Cardiac fibroblast (primary cell): ENCODE results near the gene FAM9A.

Experiments
- DNase-seq, 2 donors: peaks; one replicate each; pipeline versions ENCODE4 v3.0.0 to v3.0.0-alpha.2; 2010; ENCODE audit warnings: low read depth in 2 of 2
- H3K4me3 ChIP-seq, 2 donors: replicated peaks in 1 of 2; 1 replicate in 1 of 2; 2 replicates in 1 of 2; pipeline ENCODE4 v1.5.1; 2011; ENCODE audit warnings: low read depth in 2 of 2, low read length in 2 of 2, mild to moderate bottlenecking in 2 of 2, moderate library complexity in 1 of 2
- TF ChIP-seq, protein P1 (sequence below): IDR thresholded peaks from one replicate; pipeline ENCODE4 v1.5.1; 2011; ENCODE audit warnings: low read depth, mild to moderate bottlenecking, low read length, inconsistent platforms

FAM9A gene

DNA sequence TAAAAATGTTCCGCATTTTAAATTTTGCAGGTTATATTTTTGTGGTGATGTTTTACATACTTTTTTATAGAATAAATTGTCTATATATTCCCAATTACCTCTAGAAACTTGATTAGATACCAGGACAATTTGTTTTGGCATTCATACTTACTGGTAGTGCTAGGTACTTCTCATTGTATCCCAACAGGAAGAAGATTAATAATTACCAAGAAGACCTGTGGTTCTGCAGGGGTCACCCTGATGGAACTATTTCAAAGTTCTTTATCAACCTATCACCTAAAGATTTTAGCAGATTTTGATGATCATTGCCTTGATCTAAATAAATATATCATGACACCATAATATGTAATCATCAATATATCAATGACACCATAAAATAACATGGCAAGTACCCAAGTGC lies 22.5 kb upstream of the FAM9A start:
- no peak overlapping the region for H3K4me3 ChIP-seq

DNA sequence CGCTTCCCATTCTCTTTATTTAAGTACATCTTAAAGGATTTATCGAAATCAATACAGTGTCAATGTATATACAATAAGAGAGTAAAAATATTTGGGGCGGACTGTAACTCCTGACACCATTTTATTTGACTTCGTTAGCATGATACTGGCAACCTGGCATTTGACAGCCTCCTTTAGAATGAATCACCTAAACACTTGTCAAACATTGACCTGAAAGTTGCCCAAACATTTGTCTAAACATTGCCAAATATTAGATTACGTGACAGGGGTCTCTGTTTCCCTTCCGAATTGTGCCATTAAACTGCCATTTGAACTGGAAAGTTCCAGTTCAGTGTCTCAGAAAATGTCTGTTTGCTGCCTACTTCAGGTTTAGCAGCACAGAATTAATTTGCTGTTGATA lies 20.8 kb upstream of the FAM9A start:
- TF ChIP-seq, protein P1, sequence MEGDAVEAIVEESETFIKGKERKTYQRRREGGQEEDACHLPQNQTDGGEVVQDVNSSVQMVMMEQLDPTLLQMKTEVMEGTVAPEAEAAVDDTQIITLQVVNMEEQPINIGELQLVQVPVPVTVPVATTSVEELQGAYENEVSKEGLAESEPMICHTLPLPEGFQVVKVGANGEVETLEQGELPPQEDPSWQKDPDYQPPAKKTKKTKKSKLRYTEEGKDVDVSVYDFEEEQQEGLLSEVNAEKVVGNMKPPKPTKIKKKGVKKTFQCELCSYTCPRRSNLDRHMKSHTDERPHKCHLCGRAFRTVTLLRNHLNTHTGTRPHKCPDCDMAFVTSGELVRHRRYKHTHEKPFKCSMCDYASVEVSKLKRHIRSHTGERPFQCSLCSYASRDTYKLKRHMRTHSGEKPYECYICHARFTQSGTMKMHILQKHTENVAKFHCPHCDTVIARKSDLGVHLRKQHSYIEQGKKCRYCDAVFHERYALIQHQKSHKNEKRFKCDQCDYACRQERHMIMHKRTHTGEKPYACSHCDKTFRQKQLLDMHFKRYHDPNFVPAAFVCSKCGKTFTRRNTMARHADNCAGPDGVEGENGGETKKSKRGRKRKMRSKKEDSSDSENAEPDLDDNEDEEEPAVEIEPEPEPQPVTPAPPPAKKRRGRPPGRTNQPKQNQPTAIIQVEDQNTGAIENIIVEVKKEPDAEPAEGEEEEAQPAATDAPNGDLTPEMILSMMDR, result no peak
- DNase-seq, result no peak
- H3K4me3 ChIP-seq, result no peak overlapping the region

More for the DNA sequence above, 22.5 kb upstream of the FAM9A start:
- no peak for DNase-seq
- TF ChIP-seq, protein P1, result no peak

DNA sequence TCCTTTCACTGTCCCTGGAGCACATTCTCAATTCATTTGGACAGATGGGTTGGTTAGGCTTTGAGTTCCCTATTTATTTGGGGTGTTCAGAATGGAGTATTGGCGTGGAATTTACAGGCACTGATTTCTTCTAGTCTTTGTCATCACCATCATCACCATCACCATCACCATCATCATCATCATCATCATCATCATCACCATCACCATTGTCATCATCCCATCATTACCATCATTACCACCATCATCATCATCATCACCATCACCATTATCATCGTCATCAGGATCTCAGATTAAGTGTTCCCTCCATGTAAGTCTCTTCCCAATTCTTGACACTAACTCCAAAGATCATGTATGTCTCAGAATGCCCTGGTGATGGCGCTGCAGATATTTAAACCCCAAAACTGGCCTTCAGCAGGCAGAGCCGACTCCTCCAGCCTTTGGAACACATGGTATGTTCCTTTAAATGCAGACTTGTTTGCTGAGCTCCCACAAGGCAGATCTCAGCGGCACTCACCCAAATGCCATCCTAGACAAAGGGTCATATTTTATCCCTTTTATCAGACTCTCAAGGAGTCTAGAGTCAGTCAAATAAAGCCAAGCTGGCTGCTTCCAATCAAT lies 19.8 kb upstream of the FAM9A start:
- H3K4me3 ChIP-seq, result no peak overlapping the region
- DNase-seq, result peak in 1 of 2 donors; percentile 36
- TF ChIP-seq, protein P1, result no peak

DNA sequence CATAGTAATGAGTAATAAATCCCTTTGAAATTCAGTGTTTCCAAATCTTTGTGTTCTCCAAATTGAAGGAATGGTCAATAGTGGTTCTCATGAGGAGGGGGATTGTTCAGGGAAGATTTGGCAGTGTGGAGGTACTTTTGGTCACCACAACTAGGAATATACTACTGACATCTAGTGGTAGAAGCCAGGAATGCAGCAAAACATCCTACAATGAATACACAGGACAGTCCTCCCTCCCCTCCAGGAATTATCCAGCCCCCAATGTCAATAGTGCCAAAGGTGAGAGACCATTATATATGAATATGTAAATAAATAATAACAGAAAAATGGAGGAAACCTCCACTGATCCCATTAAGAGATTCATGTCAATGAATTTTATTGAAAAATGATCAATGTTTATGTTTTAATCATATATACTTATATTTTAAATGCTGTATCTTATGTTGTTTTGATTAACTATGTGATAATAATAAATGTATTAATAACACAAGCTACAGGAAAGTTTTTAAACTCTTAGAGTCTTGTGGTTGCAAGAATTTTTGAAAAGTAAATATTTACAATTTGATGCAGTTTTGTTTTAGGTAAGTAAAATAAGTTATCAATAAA lies 14.4 kb upstream of the FAM9A start:
- DNase-seq, result peak; percentile 44 to 49
- TF ChIP-seq, protein P1, result peak; percentile 62
- H3K4me3 ChIP-seq, result no peak overlapping the region

DNA sequence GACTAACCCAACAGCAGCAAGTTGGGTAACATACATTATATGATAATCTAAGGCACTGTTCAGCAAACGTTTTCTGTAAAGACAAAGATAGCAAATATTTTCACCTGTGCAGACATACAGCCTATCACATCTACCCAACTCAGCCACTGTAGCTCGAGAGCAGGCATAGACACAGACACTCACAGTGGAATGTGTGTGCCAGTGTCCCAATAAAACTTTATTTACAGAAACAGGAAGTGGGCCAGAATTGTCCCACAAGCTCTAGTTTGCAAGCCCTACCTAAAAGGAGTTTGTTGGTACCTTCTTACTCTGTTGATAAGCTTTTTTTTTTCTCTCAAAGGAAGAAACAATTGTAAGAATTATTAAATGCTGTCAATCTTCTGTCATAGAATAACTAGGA lies 11.9 kb upstream of the FAM9A start:
- H3K4me3 ChIP-seq, result no peak overlapping the region
- TF ChIP-seq, protein P1, result no peak
- DNase-seq, result no peak

DNA sequence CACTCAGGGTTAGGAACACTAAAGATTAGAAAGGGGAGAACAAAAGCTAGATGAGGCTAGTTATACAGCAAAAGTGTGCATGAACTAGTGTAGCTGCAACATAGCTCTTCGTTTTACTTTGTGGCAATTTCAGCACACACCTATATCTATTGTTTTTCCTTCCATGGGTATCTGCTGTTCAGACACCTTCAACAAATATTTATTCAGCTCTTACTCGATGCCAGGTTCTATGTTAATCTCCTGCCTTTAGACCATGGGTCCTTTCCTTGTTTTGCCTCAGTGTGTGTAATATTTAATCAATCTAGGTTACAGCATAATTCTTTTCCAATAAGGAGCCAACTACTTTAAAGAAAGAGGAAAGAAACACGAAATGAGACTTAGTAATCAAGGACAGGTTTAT lies 10.4 kb upstream of the FAM9A start:
- no peak overlapping the region for H3K4me3 ChIP-seq
- DNase-seq, result no peak
- TF ChIP-seq, protein P1, result no peak

DNA sequence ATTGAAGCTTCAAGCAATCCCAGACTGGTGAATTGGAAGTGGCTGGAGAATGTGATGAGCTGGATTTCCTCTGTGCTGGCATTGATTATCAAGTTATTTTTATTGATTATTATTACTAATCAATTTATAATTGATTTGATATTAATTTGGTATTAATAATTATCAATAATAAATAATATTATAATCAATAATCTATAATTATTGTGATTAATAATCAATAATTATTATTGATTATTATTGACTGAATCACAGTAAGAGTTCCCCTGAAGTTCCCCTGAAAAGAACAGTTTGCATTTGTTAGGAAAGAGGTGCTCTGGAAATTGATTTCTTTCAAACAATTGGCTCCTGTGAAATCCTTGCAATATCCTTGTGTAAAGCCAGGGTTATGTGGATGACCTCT lies 7.5 kb upstream of the FAM9A start:
- no peak for DNase-seq
- TF ChIP-seq, protein P1, result no peak
- no peak overlapping the region for H3K4me3 ChIP-seq
